Measurements from ENCODE around the gene HHIPL1.
"Not testable (repeated sequence)": the region's sequence is repeated elsewhere in the genome, so short reads cannot be mapped to it uniquely, and the experiment has no call there.

HHIPL1 gene

GRCh38 chr14:99637624-99638023 lies 7.3 kb upstream of the HHIPL1 start:
- DNase-seq = no peak

GRCh38 chr14:99642771-99643170 lies 2.2 kb upstream of the HHIPL1 start:
- not testable (repeated sequence) for DNase-seq

- DNase-seq = no peak
Observed at GRCh38 chr14:99643343-99643742, 1.6 kb upstream of the HHIPL1 start.

- no peak for DNase-seq
Observed at GRCh38 chr14:99644035-99644587, 818 bp upstream of the HHIPL1 start.

- DNase-seq = no peak
Observed at GRCh38 chr14:99645545-99646505, 896 bp downstream of the HHIPL1 start.

DNA sequence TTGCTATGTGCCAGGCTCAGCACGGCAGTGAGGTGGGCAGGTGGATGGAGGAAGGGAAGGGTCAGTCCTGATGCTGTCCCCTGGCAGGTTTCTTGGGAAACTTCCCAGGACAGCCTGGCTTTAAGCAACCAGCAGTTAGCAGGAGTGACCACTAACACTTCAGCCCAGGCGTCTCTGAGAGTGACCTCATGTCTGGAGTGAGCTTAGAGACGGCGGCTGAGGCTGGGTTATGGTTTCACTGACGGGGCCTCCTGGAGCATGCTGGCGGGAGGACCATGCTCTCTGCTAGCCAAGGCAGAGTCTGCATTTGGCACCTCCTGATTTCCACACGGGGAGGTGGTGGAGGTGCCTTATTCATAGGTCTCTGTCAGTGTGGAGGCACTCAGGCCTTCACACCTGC lies 2.5 kb downstream of the HHIPL1 start:
- DNase-seq = no peak

- DNase-seq = no peak
Observed at GRCh38 chr14:99648027-99648784, 3.3 kb downstream of the HHIPL1 start.

GRCh38 chr14:99649219-99649618 lies 4.3 kb downstream of the HHIPL1 start:
- DNase-seq = no peak

DNA sequence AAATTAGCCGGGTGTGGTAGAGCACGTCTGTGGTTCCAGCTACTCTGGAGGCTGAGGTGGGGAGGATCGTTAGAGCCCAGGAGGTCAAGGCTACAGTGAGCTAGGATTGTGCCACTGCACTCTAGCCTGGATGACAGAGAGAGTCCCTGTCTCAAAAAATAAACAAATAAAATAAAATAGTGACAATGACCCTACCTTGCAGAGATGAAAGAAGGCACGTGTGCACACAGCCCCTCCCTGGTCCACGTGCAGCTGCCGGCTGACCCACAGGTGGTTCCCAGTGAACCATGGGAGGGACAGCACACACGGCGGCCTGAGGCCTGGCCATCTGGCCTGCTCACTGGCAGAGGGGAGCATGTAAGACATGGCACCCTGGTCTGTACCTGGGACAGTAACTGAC lies 4.7 kb downstream of the HHIPL1 start:
- DNase-seq = no peak

DNA sequence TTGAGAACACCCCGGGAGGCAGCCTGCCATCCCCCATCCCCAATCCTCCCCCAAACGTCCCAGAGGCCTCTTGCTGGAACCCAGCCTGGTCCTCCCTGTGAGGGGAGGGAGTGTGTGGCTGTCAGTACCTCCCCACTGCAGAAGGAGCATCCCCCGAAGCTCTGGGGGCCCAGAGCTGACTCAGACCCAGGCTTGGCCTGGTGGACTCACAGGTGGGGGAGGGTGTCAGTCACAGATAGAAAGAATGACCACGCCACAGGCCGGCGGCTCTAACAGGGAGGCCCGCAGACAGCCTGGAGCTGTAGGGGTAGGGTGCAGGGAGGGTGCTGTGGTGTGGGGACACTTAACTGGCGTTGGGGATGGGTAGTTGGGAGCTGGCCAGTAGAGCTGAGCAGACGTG lies 5.3 kb downstream of the HHIPL1 start:
- DNase-seq = no peak

GRCh38 chr14:99651953-99652746 lies 7.2 kb downstream of the HHIPL1 start:
- DNase-seq = no peak

- no peak for DNase-seq
Observed at GRCh38 chr14:99654235-99654985, 9.5 kb downstream of the HHIPL1 start.

GRCh38 chr14:99655521-99655920 lies 10.6 kb downstream of the HHIPL1 start:
- DNase-seq = no peak

- DNase-seq = no peak
Observed at GRCh38 chr14:99656171-99656570, 11.2 kb downstream of the HHIPL1 start.

- no peak for DNase-seq
Observed at GRCh38 chr14:99657645-99658155, 12.8 kb downstream of the HHIPL1 start.

- DNase-seq = no peak
Observed at GRCh38 chr14:99658218-99658845, 13.4 kb downstream of the HHIPL1 start.

DNA sequence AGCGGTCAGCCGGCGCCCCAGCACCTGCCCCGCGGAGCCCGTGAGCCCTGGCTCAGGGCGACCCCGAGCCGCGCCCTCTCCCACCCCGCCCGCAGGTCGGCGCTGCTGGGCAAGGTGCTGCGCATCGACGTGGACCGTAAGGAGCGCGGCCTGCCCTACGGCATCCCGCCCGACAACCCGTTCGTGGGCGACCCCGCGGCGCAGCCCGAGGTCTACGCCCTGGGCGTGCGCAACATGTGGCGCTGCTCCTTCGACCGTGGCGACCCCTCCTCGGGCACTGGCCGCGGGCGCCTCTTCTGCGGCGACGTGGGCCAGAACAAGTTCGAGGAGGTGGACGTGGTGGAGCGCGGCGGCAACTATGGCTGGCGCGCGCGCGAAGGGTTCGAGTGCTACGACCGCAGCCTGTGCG lies 14.4 kb downstream of the HHIPL1 start:
- DNase-seq = no peak

DNA sequence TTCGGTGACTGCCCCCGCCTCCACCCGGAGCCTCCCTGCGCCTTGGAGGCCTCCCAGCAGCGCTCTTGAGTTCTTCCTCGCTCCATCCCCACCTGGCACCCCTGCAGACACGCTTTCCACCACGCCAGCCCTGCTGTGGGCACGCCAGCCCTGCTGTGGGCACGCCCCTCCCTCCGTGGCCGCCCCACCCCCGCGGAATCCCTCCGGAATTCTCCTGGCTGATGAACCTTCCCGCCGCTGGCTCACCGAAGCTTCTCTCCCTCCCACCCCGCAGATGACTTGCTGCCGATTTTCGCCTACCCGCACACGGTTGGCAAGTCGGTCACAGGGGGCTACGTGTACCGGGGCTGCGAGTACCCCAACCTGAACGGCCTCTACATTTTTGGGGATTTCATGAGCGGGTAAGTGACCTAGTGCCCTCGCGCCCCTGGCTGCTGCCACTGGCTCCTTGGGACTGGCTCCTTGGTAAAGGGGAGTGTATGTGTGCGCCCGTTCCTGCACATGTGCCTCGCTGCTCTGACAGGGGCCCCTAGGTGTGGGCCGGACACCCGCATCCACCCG lies 15.2 kb downstream of the HHIPL1 start:
- no peak for DNase-seq

DNA sequence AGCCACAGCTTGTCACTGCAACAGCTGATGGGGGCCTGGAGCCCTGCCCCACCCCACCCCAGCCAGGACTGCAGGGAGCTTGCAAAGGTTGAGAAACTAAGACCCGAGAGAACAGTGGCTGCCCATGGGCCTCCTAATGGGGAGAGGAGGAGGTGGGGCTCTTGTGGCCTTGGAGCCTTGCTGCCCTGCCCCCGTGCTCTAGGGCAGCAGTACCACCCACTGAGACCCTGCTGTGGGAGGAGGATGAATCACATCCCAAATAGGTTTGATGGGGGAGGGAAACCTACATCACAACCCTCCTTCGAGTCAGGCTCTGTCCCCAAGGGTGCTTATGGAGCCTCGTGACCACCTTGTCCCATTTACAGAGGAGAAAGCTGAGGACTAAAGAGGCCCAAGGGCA lies 15.9 kb downstream of the HHIPL1 start:
- DNase-seq = no peak

GRCh38 chr14:99661206-99661605 lies 16.3 kb downstream of the HHIPL1 start:
- DNase-seq = not testable (repeated sequence)

- DNase-seq = no peak
Observed at GRCh38 chr14:99662846-99663245, 17.9 kb downstream of the HHIPL1 start.
